GM12878 (cell line): ENCODE results near the gene FGF1. TPM values are rescaled to one million over a fixed set of nuclear protein-coding genes. Genes with fewer than 3 reads are reported as not detected.

ENCODE experiments used
- ATAC-seq: fragments of 200-7000 bp; cut with Tn5 transposase; 3 replicates; pipeline ENCODE4 v1.9.1; 2020; ENCODE audit warnings: mild to moderate bottlenecking, moderate library complexity
- BruUV-seq: library from RNA; stranded (reverse); fragments of 400-500 nt; replicated peaks from 2 replicates; lab custom pipeline; 2021; lab: Mats Ljungman, UMichigan
- CTCF ChIA-PET: fragments of 300-600 bp; sonication (Branson Sonifier 250); formaldehyde crosslinking; extraction: SDS; loops from one replicate; lab custom pipeline; 2021; ENCODE audit warnings: inconsistent platforms; lab: Yijun Ruan, JAX
- POLR2A ChIA-PET: fragments of 350-600 bp; formaldehyde crosslinking; extraction: SDS; loops from one replicate; lab custom pipeline; 2021; ENCODE audit warnings: inconsistent platforms; lab: Charles Lee
- RAD21 ChIA-PET: fragments of 300-600 bp; sonication (Branson Sonifier 250); formaldehyde crosslinking; loops from one replicate; lab custom pipeline; 2023; ENCODE audit warnings: antibody characterized with exemption; ENCODE audit not compliant: unreplicated experiment; lab: Charles Lee
- SMC1A ChIA-PET: fragments of 300-600 bp; sonication (Branson Sonifier 250); formaldehyde crosslinking; loops from one replicate; lab custom pipeline; 2023; ENCODE audit not compliant: unreplicated experiment, uncharacterized antibody; lab: Charles Lee
- DNase-seq: peaks from one replicate; pipeline ENCODE4 v3.0.0-alpha.2; 2011; ENCODE audit warnings: low read depth, low spot score
- FAIRE-seq: peaks from 3 replicates; lab custom pipeline; 2011; peaks lifted over from hg19 to GRCh38; lab: Jason Lieb, UNC
- H2AFZ ChIP-seq: 2 replicates; pipeline ENCODE4 v1.6.0; 2011; ENCODE audit warnings: low read depth, low read length, control low read depth; ENCODE audit not compliant: control insufficient read depth
- H3K27ac ChIP-seq: 2 replicates; pipeline ENCODE4 v1.5.1; 2011; ENCODE audit warnings: control low read depth; ENCODE audit not compliant: control insufficient read depth, insufficient read depth
- H3K27me3 ChIP-seq, 2 experiments: replicated peaks in 1 of 2; 2 replicates each; pipeline versions ENCODE4 v1.6.0 to v1.6.1; 2011; ENCODE audit warnings: low read length in 1 of 2; ENCODE audit not compliant: control insufficient read depth in 2 of 2, insufficient read depth in 2 of 2
- H3K36me3 ChIP-seq, 2 experiments: 2 replicates each; pipeline ENCODE4 v1.5.1; 2011; ENCODE audit warnings: low read length in 1 of 2; ENCODE audit not compliant: control insufficient read depth in 2 of 2, insufficient read depth in 2 of 2
- H3K4me1 ChIP-seq: 2 replicates; pipeline ENCODE4 v1.6.1; 2011; ENCODE audit warnings: mild to moderate bottlenecking, low read length, moderate library complexity, mixed read lengths; ENCODE audit not compliant: control insufficient read depth, insufficient read depth
- H3K4me2 ChIP-seq: 2 replicates; pipeline ENCODE4 v1.6.0; 2011; ENCODE audit warnings: control low read depth; ENCODE audit not compliant: control insufficient read depth, insufficient read depth
- H3K4me3 ChIP-seq: fragments of 200-600 bp; sonication (generic); 2 replicates; pipeline ENCODE4 v1.5.1; 2016
- H3K79me2 ChIP-seq: 2 replicates; pipeline ENCODE4 v1.6.0; 2011; ENCODE audit warnings: low read length; ENCODE audit not compliant: control insufficient read depth, insufficient read depth
- H3K9ac ChIP-seq: 2 replicates; pipeline ENCODE4 v1.8.0; 2011; ENCODE audit warnings: low read length, control low read depth, mixed read lengths; ENCODE audit not compliant: control insufficient read depth, insufficient read depth
- H3K9me3 ChIP-seq: replicated peaks from 3 replicates; pipeline ENCODE4 v1.5.1; 2011; ENCODE audit warnings: mild to moderate bottlenecking, low read length; ENCODE audit not compliant: control insufficient read depth, insufficient read depth
- H4K20me1 ChIP-seq: 2 replicates; pipeline ENCODE4 v1.6.0; 2011; ENCODE audit not compliant: control insufficient read depth, insufficient read depth
- CHD4 ChIP-seq: fragments of 200-600 bp; sonication (generic); IDR thresholded peaks from 2 replicates; pipeline ENCODE4 v1.6.1; 2016; ENCODE audit warnings: mild to moderate bottlenecking
- EZH2 ChIP-seq: IDR thresholded peaks from 2 replicates; pipeline ENCODE4 v1.6.1; 2012; ENCODE audit warnings: low read depth, mild to moderate bottlenecking, control low read depth, inconsistent platforms, low read length, borderline replicate concordance; ENCODE audit not compliant: control insufficient read depth
- MTA2 ChIP-seq: fragments of 450-650 bp; IDR thresholded peaks from 2 replicates; pipeline ENCODE4 v1.6.1; 2016; ENCODE audit warnings: low read depth, mild to moderate bottlenecking, moderate library complexity
- RB1 ChIP-seq: fragments of 450-650 bp; formaldehyde crosslinking; IDR thresholded peaks from 2 replicates; pipeline ENCODE4 v1.6.1; 2017; ENCODE audit warnings: mild to moderate bottlenecking, borderline replicate concordance
- RBBP5 ChIP-seq: fragments of 200-600 bp; sonication (generic); conservative IDR thresholded peaks from 2 replicates; pipeline ENCODE4 v1.6.1; 2016
- RELA ChIP-seq: fragments of 450-650 bp; IDR thresholded peaks from 2 replicates; pipeline ENCODE4 v1.8.0; 2014; ENCODE audit warnings: borderline replicate concordance; ENCODE audit not compliant: partially characterized antibody
- ZZZ3 ChIP-seq: IDR thresholded peaks from 2 replicates; pipeline ENCODE4 v1.6.1; 2011; ENCODE audit warnings: low read depth; ENCODE audit not compliant: control insufficient read depth, insufficient read length
- whole genome bisulfite sequencing: methylation state at CpG from one replicate; pipeline ENCODE4 v1.1.6; 2016; ENCODE audit warnings: low lambda C conversion rate; ENCODE audit not compliant: insufficient replicate concordance, insufficient coverage; ENCODE audit errors: missing lambda C conversion rate; 5-methylcytosine and 5-hydroxymethylcytosine counted together
- in situ Hi-C: fragments of 300-500 bp; cut with MboI; formaldehyde crosslinking; loops from 9 replicates; pipeline ENCODE4 v1.14.3; 2018; ENCODE audit warnings: mixed read lengths
- intact Hi-C: fragments of 100-400 bp; cut with micrococcal nuclease; formaldehyde crosslinking; loops from one replicate; pipeline ENCODE4 v1.14.2; 2022; ENCODE audit not compliant: unreplicated experiment
- polyA plus RNA-seq, 11 experiments: library from polyadenylated mRNA; depleted of rRNA in 4 of 11; unstranded in 6 of 11; stranded (reverse) in 5 of 11; fragments of >200 nt; fragmentation: Nextera tagmentation in 4 of 11; fragmentation: Illumina TruSeq in 1 of 11; extraction: Ambion mirVana in 4 of 11; extraction: Trizol in 1 of 11; gene quantifications; 1 replicate in 1 of 11; 2 replicates in 10 of 11; pipeline versions ENCODE4 v1.2.1 to v1.2.3, GENCODE V29; 2011 to 2016; ENCODE audit warnings: inconsistent platforms in 2 of 11, missing spikeins in 2 of 11, low read depth in 1 of 11
- total RNA-seq, 4 experiments: library from RNA; depleted of rRNA in 3 of 4; stranded (reverse); fragments of >200 nt in 3 of 4; fragmentation: Illumina TruSeq in 1 of 4; extraction: Trizol in 1 of 4; gene quantifications; 2 replicates each; pipeline versions ENCODE4 v1.2.1 to v1.2.3, GENCODE V29; 2013 to 2021
- TF ChIP-seq, protein P1 (sequence below): fragments of 150-350 bp; IDR thresholded peaks from 2 replicates; pipeline ENCODE4 v1.6.1; 2016; ENCODE audit warnings: low read depth, low read length
- TF ChIP-seq, protein P2 (sequence below): fragments of 450-650 bp; IDR thresholded peaks from 2 replicates; pipeline ENCODE4 v1.6.1; 2017; ENCODE audit warnings: low read depth, mild to moderate bottlenecking, moderate library complexity

The FGF1 gene
- total and polyA plus RNA-seq, 10 of the 15 experiments (the other 5 are each of a cell fraction or from before 2014, with no cell fraction given): not detected

DNA sequence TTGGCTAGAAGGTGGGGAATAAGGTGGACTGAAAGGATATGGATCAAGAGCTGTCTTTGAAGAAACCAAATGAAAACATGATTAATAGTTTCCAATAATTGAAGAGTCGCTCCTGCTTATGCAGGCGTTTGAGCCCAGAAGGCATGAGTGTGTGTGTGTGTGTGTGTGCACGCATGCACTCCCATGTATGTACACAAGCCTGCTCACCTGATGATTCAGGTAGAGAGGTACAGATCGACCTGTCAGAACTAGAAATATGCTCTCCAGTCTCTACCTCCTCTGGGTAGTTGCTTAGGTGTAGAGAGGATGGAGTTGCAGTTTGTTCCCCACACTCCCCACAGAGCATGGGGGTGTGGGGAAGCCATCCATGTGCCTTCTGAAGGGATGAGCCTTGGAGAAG lies 1.1 kb upstream of the FGF1 start:
- no peak for FAIRE-seq

More for the DNA sequence above, 1.1 kb upstream of the FGF1 start:
- intact Hi-C loops (no loop called here), in situ Hi-C loops (no loop called here)
- H3K9ac ChIP-seq: no peak overlapping the region
- H3K4me2 ChIP-seq: no peak overlapping the region
- RAD21 ChIA-PET: no interaction called here
- SMC1A ChIA-PET: interaction anchor here (1.0 kb wide), 1 partner anchor 11 kb away, joined by 3 read pairs; no protein-coding TSS in a partner anchor
- H2AFZ ChIP-seq: no peak overlapping the region
- ATAC-seq: no peak
- BruUV-seq: no TSS peak
- H3K79me2 ChIP-seq: no peaks in the 10 kb centered on the region
- H3K4me3 ChIP-seq: no peak overlapping the region
- H4K20me1 ChIP-seq: no peaks in the 10 kb centered on the region
- TF ChIP-seq RB1 (no peak), CHD4 (no peak), ZZZ3 (no peak), MTA2 (no peak), RBBP5 (no peak), RELA (no peak), EZH2 (no peak)
- TF ChIP-seq, protein P1, sequence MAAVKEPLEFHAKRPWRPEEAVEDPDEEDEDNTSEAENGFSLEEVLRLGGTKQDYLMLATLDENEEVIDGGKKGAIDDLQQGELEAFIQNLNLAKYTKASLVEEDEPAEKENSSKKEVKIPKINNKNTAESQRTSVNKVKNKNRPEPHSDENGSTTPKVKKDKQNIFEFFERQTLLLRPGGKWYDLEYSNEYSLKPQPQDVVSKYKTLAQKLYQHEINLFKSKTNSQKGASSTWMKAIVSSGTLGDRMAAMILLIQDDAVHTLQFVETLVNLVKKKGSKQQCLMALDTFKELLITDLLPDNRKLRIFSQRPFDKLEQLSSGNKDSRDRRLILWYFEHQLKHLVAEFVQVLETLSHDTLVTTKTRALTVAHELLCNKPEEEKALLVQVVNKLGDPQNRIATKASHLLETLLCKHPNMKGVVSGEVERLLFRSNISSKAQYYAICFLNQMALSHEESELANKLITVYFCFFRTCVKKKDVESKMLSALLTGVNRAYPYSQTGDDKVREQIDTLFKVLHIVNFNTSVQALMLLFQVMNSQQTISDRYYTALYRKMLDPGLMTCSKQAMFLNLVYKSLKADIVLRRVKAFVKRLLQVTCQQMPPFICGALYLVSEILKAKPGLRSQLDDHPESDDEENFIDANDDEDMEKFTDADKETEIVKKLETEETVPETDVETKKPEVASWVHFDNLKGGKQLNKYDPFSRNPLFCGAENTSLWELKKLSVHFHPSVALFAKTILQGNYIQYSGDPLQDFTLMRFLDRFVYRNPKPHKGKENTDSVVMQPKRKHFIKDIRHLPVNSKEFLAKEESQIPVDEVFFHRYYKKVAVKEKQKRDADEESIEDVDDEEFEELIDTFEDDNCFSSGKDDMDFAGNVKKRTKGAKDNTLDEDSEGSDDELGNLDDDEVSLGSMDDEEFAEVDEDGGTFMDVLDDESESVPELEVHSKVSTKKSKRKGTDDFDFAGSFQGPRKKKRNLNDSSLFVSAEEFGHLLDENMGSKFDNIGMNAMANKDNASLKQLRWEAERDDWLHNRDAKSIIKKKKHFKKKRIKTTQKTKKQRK: no peak
- TF ChIP-seq, protein P2, sequence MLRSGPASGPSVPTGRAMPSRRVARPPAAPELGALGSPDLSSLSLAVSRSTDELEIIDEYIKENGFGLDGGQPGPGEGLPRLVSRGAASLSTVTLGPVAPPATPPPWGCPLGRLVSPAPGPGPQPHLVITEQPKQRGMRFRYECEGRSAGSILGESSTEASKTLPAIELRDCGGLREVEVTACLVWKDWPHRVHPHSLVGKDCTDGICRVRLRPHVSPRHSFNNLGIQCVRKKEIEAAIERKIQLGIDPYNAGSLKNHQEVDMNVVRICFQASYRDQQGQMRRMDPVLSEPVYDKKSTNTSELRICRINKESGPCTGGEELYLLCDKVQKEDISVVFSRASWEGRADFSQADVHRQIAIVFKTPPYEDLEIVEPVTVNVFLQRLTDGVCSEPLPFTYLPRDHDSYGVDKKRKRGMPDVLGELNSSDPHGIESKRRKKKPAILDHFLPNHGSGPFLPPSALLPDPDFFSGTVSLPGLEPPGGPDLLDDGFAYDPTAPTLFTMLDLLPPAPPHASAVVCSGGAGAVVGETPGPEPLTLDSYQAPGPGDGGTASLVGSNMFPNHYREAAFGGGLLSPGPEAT: no peak
- POLR2A ChIA-PET: interaction anchor here (0.6 kb wide), 1 partner anchor 321 kb away, joined by 4 read pairs; no protein-coding TSS in a partner anchor
- H3K36me3 ChIP-seq: no peaks in the 10 kb centered on the region
- no peak overlapping the region for H3K27ac ChIP-seq
- H3K4me1 ChIP-seq: no peaks in the 10 kb centered on the region
- DNase-seq: no peak
- no peaks in the 10 kb centered on the region for H3K9me3 ChIP-seq
- H3K27me3 ChIP-seq: no peaks in the 10 kb centered on the region; a peak in 2 of 4 replicates
- WGBS: 56% methylated on average over 4 of the region's 4 CpGs
- CTCF ChIA-PET: interaction anchor here (1.1 kb wide), 1 partner anchor 12 kb away, joined by 3 read pairs; no protein-coding TSS in a partner anchor
